Smooth muscle cell (in vitro differentiated cells): ENCODE data around the gene PCGF3. TPM values are rescaled to one million over a fixed set of nuclear protein-coding genes. Genes with fewer than 3 reads are reported as not detected.

Source experiments
- DNase-seq: peaks from one replicate; lab custom pipeline; 2025; ENCODE audit not compliant: unreplicated experiment; lab: John Stamatoyannopoulos, UW
- H2AFZ ChIP-seq: fragments of 200-600 bp; sonication (generic); 2 replicates; pipeline ENCODE4 v1.6.0; 2016; ENCODE audit warnings: antibody characterized with exemption, low read depth, mild to moderate bottlenecking
- H3F3A ChIP-seq: fragments of 200-600 bp; sonication (generic); 2 replicates; pipeline ENCODE4 v1.6.0; 2017; ENCODE audit warnings: antibody characterized with exemption, low read depth
- H3K27ac ChIP-seq: fragments of 200-600 bp; sonication (generic); 2 replicates; pipeline ENCODE4 v1.5.1; 2016; ENCODE audit warnings: low read depth, mild to moderate bottlenecking
- H3K27me3 ChIP-seq: fragments of 200-600 bp; sonication (generic); 2 replicates; pipeline ENCODE4 v1.6.1; 2016; ENCODE audit warnings: low read depth, mild to moderate bottlenecking
- H3K36me3 ChIP-seq: fragments of 200-600 bp; sonication (generic); 2 replicates; pipeline ENCODE4 v1.5.1; 2016; ENCODE audit warnings: low read depth
- H3K4me1 ChIP-seq: fragments of 200-600 bp; sonication (generic); 2 replicates; pipeline ENCODE4 v1.5.1; 2016; ENCODE audit warnings: low read depth
- H3K4me2 ChIP-seq: fragments of 200-600 bp; sonication (generic); 2 replicates; pipeline ENCODE4 v1.6.0; 2016; ENCODE audit warnings: mild to moderate bottlenecking
- H3K4me3 ChIP-seq: fragments of 200-600 bp; sonication (generic); 2 replicates; pipeline ENCODE4 v1.5.1; 2016; ENCODE audit warnings: mild to moderate bottlenecking
- H3K79me2 ChIP-seq: fragments of 200-600 bp; sonication (generic); 2 replicates; pipeline ENCODE4 v1.6.0; 2016; ENCODE audit warnings: low read depth, mild to moderate bottlenecking
- H3K9ac ChIP-seq: fragments of 200-600 bp; sonication (generic); 2 replicates; pipeline ENCODE4 v1.6.0; 2016; ENCODE audit warnings: low read depth
- H3K9me3 ChIP-seq: fragments of 200-600 bp; sonication (generic); replicated peaks from 2 replicates; pipeline ENCODE4 v1.5.1; 2016; ENCODE audit warnings: low read depth
- H4K20me1 ChIP-seq: fragments of 200-600 bp; sonication (generic); 2 replicates; pipeline ENCODE4 v1.6.0; 2016; ENCODE audit warnings: low read depth
- WGBS: methylation state at CpG from one replicate; pipeline ENCODE4 v1.1.7; 2016; ENCODE audit warnings: low lambda C conversion rate; 5-methylcytosine and 5-hydroxymethylcytosine counted together
- polyA plus RNA-seq: library from polyadenylated mRNA; unstranded; fragments of >200 nt; fragmentation: Nextera tagmentation; extraction: Ambion mirVana; gene quantifications from 2 replicates; pipeline ENCODE4 v1.2.1, GENCODE V29; 2016
- total RNA-seq: library from RNA; depleted of rRNA; stranded (reverse); fragments of >200 nt; gene quantifications from 2 replicates; pipeline ENCODE4 v1.2.3, GENCODE V29; 2014
- TF ChIP-seq, protein P1 (sequence below): fragments of 200-600 bp; sonication (generic); IDR thresholded peaks from 2 replicates; pipeline ENCODE4 v1.5.1; 2017; ENCODE audit warnings: borderline replicate concordance, mild to moderate bottlenecking, antibody characterized with exemption; ENCODE audit not compliant: insufficient read depth, poor library complexity, severe bottlenecking

PCGF3 gene
- total and polyA plus RNA-seq, 2 experiments from 2014 or later: 29.6 to 45.4 TPM

- Histone ChIP-seq H2AFZ (no peak overlapping the region), H3K4me3 (no peak overlapping the region), H3F3A (peaks cover 12% of the 10 kb centered on the region), H3K9me3 (no peaks in the 10 kb centered on the region), H4K20me1 (no peaks in the 10 kb centered on the region), H3K36me3 (no peaks in the 10 kb centered on the region), H3K9ac (peak overlapping the region; percentile 81), H3K27me3 (no peaks in the 10 kb centered on the region), H3K4me2 (peak overlapping the region; percentile 91), H3K4me1 (peaks cover 10% of the 10 kb centered on the region), H3K79me2 (peaks cover 8% of the 10 kb centered on the region), H3K27ac (peak overlapping the region; percentile 97)
- peak; percentile 69 for DNase-seq
- TF ChIP-seq, protein P1, sequence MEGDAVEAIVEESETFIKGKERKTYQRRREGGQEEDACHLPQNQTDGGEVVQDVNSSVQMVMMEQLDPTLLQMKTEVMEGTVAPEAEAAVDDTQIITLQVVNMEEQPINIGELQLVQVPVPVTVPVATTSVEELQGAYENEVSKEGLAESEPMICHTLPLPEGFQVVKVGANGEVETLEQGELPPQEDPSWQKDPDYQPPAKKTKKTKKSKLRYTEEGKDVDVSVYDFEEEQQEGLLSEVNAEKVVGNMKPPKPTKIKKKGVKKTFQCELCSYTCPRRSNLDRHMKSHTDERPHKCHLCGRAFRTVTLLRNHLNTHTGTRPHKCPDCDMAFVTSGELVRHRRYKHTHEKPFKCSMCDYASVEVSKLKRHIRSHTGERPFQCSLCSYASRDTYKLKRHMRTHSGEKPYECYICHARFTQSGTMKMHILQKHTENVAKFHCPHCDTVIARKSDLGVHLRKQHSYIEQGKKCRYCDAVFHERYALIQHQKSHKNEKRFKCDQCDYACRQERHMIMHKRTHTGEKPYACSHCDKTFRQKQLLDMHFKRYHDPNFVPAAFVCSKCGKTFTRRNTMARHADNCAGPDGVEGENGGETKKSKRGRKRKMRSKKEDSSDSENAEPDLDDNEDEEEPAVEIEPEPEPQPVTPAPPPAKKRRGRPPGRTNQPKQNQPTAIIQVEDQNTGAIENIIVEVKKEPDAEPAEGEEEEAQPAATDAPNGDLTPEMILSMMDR: no peak
- 31% methylated on average over 37 of the region's 38 CpGs for WGBS
Observed at GRCh38 chr4:687048-687970, 18.3 kb upstream of the PCGF3 start.

DNA sequence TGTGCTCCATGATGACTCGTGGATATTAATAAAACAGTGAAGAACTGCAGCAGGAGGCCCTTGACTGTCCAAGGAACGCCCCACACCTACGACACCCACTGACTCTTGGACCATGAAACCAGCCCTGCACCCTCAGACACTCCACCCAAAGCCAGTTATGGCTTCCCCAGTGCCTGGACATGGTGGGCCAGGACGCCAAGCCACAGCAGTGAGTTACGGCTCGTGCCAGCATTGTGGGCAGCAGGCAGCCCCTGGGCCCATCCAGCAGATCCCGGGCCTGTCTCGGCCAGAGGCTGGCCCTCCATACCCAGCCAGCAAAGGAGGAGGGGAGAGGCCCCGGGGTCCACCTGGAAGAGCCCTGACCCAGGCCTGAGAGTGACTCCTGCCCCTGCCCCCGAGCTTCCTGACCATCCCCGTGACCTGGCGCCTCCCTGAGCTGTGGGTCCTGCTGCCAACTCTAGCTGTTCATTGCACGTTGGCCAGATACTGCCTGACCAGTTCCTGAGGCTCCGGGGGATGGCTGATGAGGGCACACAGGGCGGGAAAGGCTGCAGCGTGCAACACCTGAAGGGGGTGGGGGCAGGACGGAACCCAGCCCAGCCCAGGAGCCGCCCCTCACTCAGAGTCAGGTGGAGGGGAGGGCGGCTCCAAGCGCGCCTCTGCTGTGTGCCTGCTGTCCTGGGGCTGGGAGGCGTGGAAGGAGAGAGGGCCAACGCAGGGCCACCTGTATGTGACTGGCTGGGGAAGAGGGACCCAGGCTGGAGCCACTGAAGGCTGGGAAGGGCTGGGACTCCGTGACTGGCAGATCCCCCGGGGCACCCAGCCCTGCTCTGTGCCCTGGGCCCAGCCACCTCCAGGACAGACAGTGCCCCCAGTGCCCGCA is 17.4 kb upstream of the PCGF3 start:
- H3K9ac ChIP-seq: peak overlapping the region; percentile 81
- H3F3A ChIP-seq: peaks cover 12% of the 10 kb centered on the region
- H3K4me3 ChIP-seq: peak overlapping the region; percentile 57
- TF ChIP-seq, protein P1: no peak
- H4K20me1 ChIP-seq: no peaks in the 10 kb centered on the region
- H3K4me1 ChIP-seq: peaks cover 10% of the 10 kb centered on the region
- no peaks in the 10 kb centered on the region for H3K27me3 ChIP-seq
- WGBS: 77% methylated on average over 22 of the region's 26 CpGs
- no peak for DNase-seq
- peak overlapping the region; percentile 91 for H3K4me2 ChIP-seq
- peaks cover 8% of the 10 kb centered on the region for H3K79me2 ChIP-seq
- peak overlapping the region; percentile 97 for H3K27ac ChIP-seq
- no peaks in the 10 kb centered on the region for H3K36me3 ChIP-seq
- no peak overlapping the region for H2AFZ ChIP-seq
- H3K9me3 ChIP-seq: no peaks in the 10 kb centered on the region

- H3K4me2 ChIP-seq: peak within 1 kb of the TSS; percentile 91
- H2AFZ ChIP-seq: peak within 1 kb of the TSS; percentile 85
- H3K27me3 ChIP-seq: no peaks in the 10 kb centered on the region
- no peaks in the 10 kb centered on the region for H3K9me3 ChIP-seq
- TF ChIP-seq, protein P1: no peak
- no peaks in the 10 kb centered on the region for H4K20me1 ChIP-seq
- DNase-seq: no peak
- 24% methylated on average over 18 of the region's 59 CpGs for WGBS
- H3F3A ChIP-seq: peaks cover 12% of the 10 kb centered on the region
- H3K9ac ChIP-seq: peak within 1 kb of the TSS; percentile 81
- peaks cover 8% of the 10 kb centered on the region for H3K79me2 ChIP-seq
- H3K27ac ChIP-seq: peak within 1 kb of the TSS; percentile 97
- H3K36me3 ChIP-seq: no peaks in the 10 kb centered on the region
- peaks cover 10% of the 10 kb centered on the region for H3K4me1 ChIP-seq
- H3K4me3 ChIP-seq: peak within 1 kb of the TSS; percentile 57
Observed at GRCh38 chr4:688854-689681, 16.6 kb upstream of the PCGF3 start, which contains the start of gene SLC49A3. Gene SLC49A3, minus strand, starts transcription at chr4:689151. Its CDS starts 24 bp downstream, at chr4:689127.
